ENCODE results near the gene DENND5A. TPM values are rescaled to one million over a fixed set of nuclear protein-coding genes. Genes with fewer than 3 reads are reported as not detected.
A peak's percentile ranks its signal among the peaks of the same experiment; 100 is the strongest.

Gene DENND5A
- total and polyA plus RNA-seq, 2 donors (not counting 1 experiment from before 2014, with no cell fraction given), result 125 to 235 TPM

- Histone ChIP-seq H3K27ac (ENCODE audit: insufficient read depth, low read length) (no peak overlapping the region), H3K27me3 (ENCODE audit: control insufficient read depth, insufficient read depth, low read length) (no peaks in the 10 kb centered on the region), H3K79me2 (ENCODE audit: control insufficient read depth, insufficient read depth, low read length) (no peaks in the 10 kb centered on the region), H2AFZ (ENCODE audit: low read length) (no peak overlapping the region), H3K4me3 (replicated peaks in 1 of 4; ENCODE audit: control extremely low read depth in 1 of 4, insufficient read depth in 1 of 4, low read depth in 3 of 4, low read length in 4 of 4) (no peak overlapping the region), H4K20me1 (ENCODE audit: control insufficient read depth, extremely low read depth, insufficient read depth, low read length) (no peaks in the 10 kb centered on the region), H3K4me1 (ENCODE audit: control insufficient read depth, extremely low read depth, insufficient read depth, low read length) (peaks cover 6% of the 10 kb centered on the region), H3K4me2 (ENCODE audit: extremely low read depth, insufficient read depth, low read length) (no peak overlapping the region), H3K36me3 (ENCODE audit: control insufficient read depth, insufficient read depth, low read length) (peaks cover 21% of the 10 kb centered on the region), H3K9ac (ENCODE audit: insufficient read depth, low read length) (no peak overlapping the region), H3K9me3 (ENCODE audit: control insufficient read depth, insufficient read depth, low read depth, low read length) (no peaks in the 10 kb centered on the region)
- DNase-seq (ENCODE audit: low read depth in 2 of 2), result peak in 1 of 2 donors; percentile 34
- TF ChIP-seq CTCF (conservative IDR thresholded peaks at IDR 0.05 in 1 of 2, IDR thresholded peaks at IDR 0.05 in 1 of 2; ENCODE audit: low read depth in 1 of 2, low read length in 2 of 2) (no peak), EZH2 (IDR thresholded peaks at IDR 0.05; ENCODE audit: low read length, missing control alignments) (no peak)
Observed at GRCh38 chr11:9143721-9144120, 121.4 kb downstream of the DENND5A start.

- TF ChIP-seq CTCF (conservative IDR thresholded peaks at IDR 0.05 in 1 of 2, IDR thresholded peaks at IDR 0.05 in 1 of 2; ENCODE audit: low read depth in 1 of 2, low read length in 2 of 2), result no peak
- TF ChIP-seq EZH2 (IDR thresholded peaks at IDR 0.05; ENCODE audit: low read length, missing control alignments), result no peak
- Histone ChIP-seq H3K27ac (ENCODE audit: insufficient read depth, low read length) (no peak overlapping the region), H3K36me3 (ENCODE audit: control insufficient read depth, insufficient read depth, low read length) (peaks cover 21% of the 10 kb centered on the region), H3K79me2 (ENCODE audit: control insufficient read depth, insufficient read depth, low read length) (no peaks in the 10 kb centered on the region), H3K4me1 (ENCODE audit: control insufficient read depth, extremely low read depth, insufficient read depth, low read length) (peaks cover 6% of the 10 kb centered on the region), H2AFZ (ENCODE audit: low read length) (no peak overlapping the region), H3K4me3 (replicated peaks in 1 of 4; ENCODE audit: control extremely low read depth in 1 of 4, insufficient read depth in 1 of 4, low read depth in 3 of 4, low read length in 4 of 4) (no peak overlapping the region), H3K9ac (ENCODE audit: insufficient read depth, low read length) (no peak overlapping the region), H3K4me2 (ENCODE audit: extremely low read depth, insufficient read depth, low read length) (no peak overlapping the region), H3K9me3 (ENCODE audit: control insufficient read depth, insufficient read depth, low read depth, low read length) (no peaks in the 10 kb centered on the region), H3K27me3 (ENCODE audit: control insufficient read depth, insufficient read depth, low read length) (no peaks in the 10 kb centered on the region), H4K20me1 (ENCODE audit: control insufficient read depth, extremely low read depth, insufficient read depth, low read length) (no peaks in the 10 kb centered on the region)
- DNase-seq (ENCODE audit: low read depth in 2 of 2), result no peak
Observed at GRCh38 chr11:9142732-9143131, 122.4 kb downstream of the DENND5A start.

GRCh38 chr11:9141186-9141585, 124.0 kb downstream of the DENND5A start:
- no peak overlapping the region for H2AFZ ChIP-seq (ENCODE audit: low read length)
- no peak overlapping the region for H3K4me2 ChIP-seq (ENCODE audit: extremely low read depth, insufficient read depth, low read length)
- no peak overlapping the region for H3K27ac ChIP-seq (ENCODE audit: insufficient read depth, low read length)
- no peak for TF ChIP-seq EZH2 (IDR thresholded peaks at IDR 0.05; ENCODE audit: low read length, missing control alignments)
- TF ChIP-seq CTCF (conservative IDR thresholded peaks at IDR 0.05 in 1 of 2, IDR thresholded peaks at IDR 0.05 in 1 of 2; ENCODE audit: low read depth in 1 of 2, low read length in 2 of 2), result no peak
- H3K27me3 ChIP-seq (ENCODE audit: control insufficient read depth, insufficient read depth, low read length), result no peaks in the 10 kb centered on the region
- H3K79me2 ChIP-seq (ENCODE audit: control insufficient read depth, insufficient read depth, low read length), result no peaks in the 10 kb centered on the region
- H3K4me3 ChIP-seq (replicated peaks in 1 of 4; ENCODE audit: control extremely low read depth in 1 of 4, insufficient read depth in 1 of 4, low read depth in 3 of 4, low read length in 4 of 4), result no peak overlapping the region
- peaks cover 6% of the 10 kb centered on the region for H3K4me1 ChIP-seq (ENCODE audit: control insufficient read depth, extremely low read depth, insufficient read depth, low read length)
- no peak overlapping the region for H3K9ac ChIP-seq (ENCODE audit: insufficient read depth, low read length)
- H3K9me3 ChIP-seq (ENCODE audit: control insufficient read depth, insufficient read depth, low read depth, low read length), result no peaks in the 10 kb centered on the region
- peaks cover 20% of the 10 kb centered on the region for H3K36me3 ChIP-seq (ENCODE audit: control insufficient read depth, insufficient read depth, low read length)
- no peak for DNase-seq (ENCODE audit: low read depth in 2 of 2)
- no peaks in the 10 kb centered on the region for H4K20me1 ChIP-seq (ENCODE audit: control insufficient read depth, extremely low read depth, insufficient read depth, low read length)
